ENCODE data around the gene KRTAP4-8. TPM values are rescaled to one million over a fixed set of nuclear protein-coding genes. Genes with fewer than 3 reads are reported as not detected.
"Not testable (repeated sequence)": the region's sequence is repeated elsewhere in the genome, so short reads cannot be mapped to it uniquely, and the experiment has no call there.

KRTAP4-8 gene
- total RNA-seq = not detected in 2 replicates
- long read RNA-seq = 0 reads

GRCh38 chr17:41098042-41098441, at the start of gene KRTAP4-8:
KRTAP4-8 (minus strand) TSS chr17:41098142; CDS start chr17:41098084, 58 bp downstream.
- TF ChIP-seq CTCF (conservative IDR thresholded peaks at IDR 0.05) = no peak
- H3K9me3 Mint-ChIP-seq = peaks cover 5% of the 10 kb centered on the region
- no peaks in the 10 kb centered on the region for H3K4me1 Mint-ChIP-seq
- DNase-seq (ENCODE audit: low read depth, low spot score) = no peak
- no peak within 1 kb of the TSS for H3K27ac Mint-ChIP-seq (ENCODE audit: unreplicated experiment)
- H3K36me3 Mint-ChIP-seq (ENCODE audit: low read depth) = no peaks in the 10 kb centered on the region
- no peak within 1 kb of the TSS for H3K4me3 Mint-ChIP-seq
- H3K27me3 Mint-ChIP-seq (ENCODE audit: low read depth) = peaks cover 26% of the 10 kb centered on the region

DNA sequence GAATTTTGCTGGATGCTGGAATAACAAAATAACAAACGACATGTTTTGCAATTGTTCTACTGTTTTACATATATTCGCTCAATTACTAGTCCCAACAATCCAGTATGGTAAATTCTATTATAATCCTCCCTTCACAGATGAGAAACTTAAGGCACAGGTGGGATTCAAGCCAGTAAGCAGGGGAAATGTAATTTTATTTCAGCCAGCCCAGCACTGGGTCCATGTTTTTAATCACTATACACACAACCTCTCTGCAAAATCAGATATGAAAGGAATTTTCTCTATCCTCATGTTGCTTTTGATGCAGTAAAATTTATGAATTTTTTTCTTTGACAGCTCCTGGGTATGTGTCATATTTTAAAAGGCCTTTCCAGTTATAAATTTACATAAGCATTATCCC, 47.3 kb upstream of the KRTAP4-8 start:
- DNase-seq (ENCODE audit: low read depth, low spot score) = no peak
- peaks cover 17% of the 10 kb centered on the region for H3K27me3 Mint-ChIP-seq (ENCODE audit: low read depth)
- H3K4me3 Mint-ChIP-seq = no peak overlapping the region
- H3K27ac Mint-ChIP-seq (ENCODE audit: unreplicated experiment) = no peak overlapping the region
- peaks cover 18% of the 10 kb centered on the region for H3K9me3 Mint-ChIP-seq
- no peaks in the 10 kb centered on the region for H3K4me1 Mint-ChIP-seq
- TF ChIP-seq CTCF (conservative IDR thresholded peaks at IDR 0.05) = no peak
- H3K36me3 Mint-ChIP-seq (ENCODE audit: low read depth) = peaks cover 10% of the 10 kb centered on the region

- H3K36me3 Mint-ChIP-seq (ENCODE audit: low read depth) = peaks cover 10% of the 10 kb centered on the region
- H3K4me1 Mint-ChIP-seq = no peaks in the 10 kb centered on the region
- TF ChIP-seq CTCF (conservative IDR thresholded peaks at IDR 0.05) = no peak
- DNase-seq (ENCODE audit: low read depth, low spot score) = no peak
- H3K27me3 Mint-ChIP-seq (ENCODE audit: low read depth) = peaks cover 17% of the 10 kb centered on the region
- no peak overlapping the region for H3K4me3 Mint-ChIP-seq
- peaks cover 18% of the 10 kb centered on the region for H3K9me3 Mint-ChIP-seq
- no peak overlapping the region for H3K27ac Mint-ChIP-seq (ENCODE audit: unreplicated experiment)
These were observed 46.9 kb upstream of the KRTAP4-8 start for GRCh38 chr17:41144846-41145245.

GRCh38 chr17:41141361-41141760, 43.4 kb upstream of the KRTAP4-8 start:
- Mint-ChIP-seq H3K4me1 (no peaks in the 10 kb centered on the region), H3K27me3 (ENCODE audit: low read depth) (peaks cover 5% of the 10 kb centered on the region), H3K4me3 (no peak overlapping the region), H3K36me3 (ENCODE audit: low read depth) (peaks cover 16% of the 10 kb centered on the region), H3K27ac (ENCODE audit: unreplicated experiment) (no peak overlapping the region), H3K9me3 (peaks cover 30% of the 10 kb centered on the region)
- no peak for DNase-seq (ENCODE audit: low read depth, low spot score)
- TF ChIP-seq CTCF (conservative IDR thresholded peaks at IDR 0.05) = no peak

- no peak for TF ChIP-seq CTCF (conservative IDR thresholded peaks at IDR 0.05)
- Mint-ChIP-seq H3K36me3 (ENCODE audit: low read depth) (peaks cover 16% of the 10 kb centered on the region), H3K9me3 (peaks cover 30% of the 10 kb centered on the region), H3K27me3 (ENCODE audit: low read depth) (peaks cover 5% of the 10 kb centered on the region), H3K4me3 (no peak within 1 kb of the TSS), H3K27ac (ENCODE audit: unreplicated experiment) (no peak within 1 kb of the TSS), H3K4me1 (no peaks in the 10 kb centered on the region)
- DNase-seq (ENCODE audit: low read depth, low spot score) = no peak
These were observed 42.6 kb upstream of the KRTAP4-8 start, which contains the start of gene KRTAP4-6 for GRCh38 chr17:41140360-41141131. KRTAP4-6 (minus strand) TSS chr17:41140544; CDS start chr17:41140487, 57 bp downstream.

DNA sequence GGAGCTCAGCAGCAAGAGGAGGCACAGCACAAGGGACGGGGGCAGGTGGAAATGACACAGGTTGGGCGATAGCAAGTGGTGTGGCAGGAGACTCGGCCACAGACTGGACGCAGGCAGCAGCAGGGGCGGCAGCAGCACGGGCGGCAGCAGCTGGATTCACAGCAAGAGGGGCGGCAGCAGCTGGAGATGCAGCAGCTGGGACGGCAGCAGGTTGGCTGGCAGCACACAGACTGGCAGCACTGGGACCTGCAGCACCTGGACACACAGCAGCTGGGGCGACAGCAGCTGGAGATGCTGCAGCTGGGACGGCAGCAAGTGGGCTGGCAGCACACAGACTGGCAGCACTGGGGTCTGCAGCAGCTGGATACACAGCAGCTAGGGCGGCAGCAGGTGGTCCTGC, 41.9 kb upstream of the KRTAP4-8 start:
- H3K4me3 Mint-ChIP-seq; H3K27ac Mint-ChIP-seq (ENCODE audit: unreplicated experiment); H3K27me3 Mint-ChIP-seq (ENCODE audit: low read depth); H3K4me1 Mint-ChIP-seq; DNase-seq (ENCODE audit: low read depth, low spot score): not testable (repeated sequence)
- peaks cover 16% of the 10 kb centered on the region for H3K36me3 Mint-ChIP-seq (ENCODE audit: low read depth)
- peaks cover 30% of the 10 kb centered on the region for H3K9me3 Mint-ChIP-seq

Data from neural crest cell (in vitro differentiated cells).